ENCODE data around the gene ADAMTS4. TPM values are rescaled to one million over a fixed set of nuclear protein-coding genes. Genes with fewer than 3 reads are reported as not detected.

The ADAMTS4 gene
- total RNA-seq, 1 experiment from 2014 or later = 9.1 TPM

DNA sequence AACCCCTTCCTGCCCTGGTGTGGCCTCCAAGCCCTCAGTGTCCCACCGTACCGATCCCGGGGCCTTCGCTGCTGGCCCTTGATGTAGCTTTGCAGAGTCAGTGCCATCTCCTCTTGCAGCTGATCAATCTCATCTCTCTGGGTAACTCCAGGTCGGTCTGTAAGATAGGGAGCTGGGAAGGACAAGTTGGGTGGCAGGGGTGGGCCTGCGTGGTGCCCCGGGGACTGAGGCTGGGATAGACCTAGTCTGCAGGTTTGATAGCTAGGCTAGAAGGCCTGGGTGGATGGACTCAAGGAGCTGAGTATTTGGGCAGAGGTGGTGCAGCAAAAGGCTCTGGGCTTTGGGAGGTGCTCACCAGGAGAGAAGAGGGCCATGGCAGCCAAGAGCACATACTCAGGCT, 31.9 kb upstream of the ADAMTS4 start:
- H3K27ac Mint-ChIP-seq = no peak overlapping the region
- no peak for TF ChIP-seq NFYB (CRISPR knock-in tag; conservative IDR thresholded peaks at IDR 0.05; ENCODE audit: low read depth)
- TF ChIP-seq GTF2I (CRISPR knock-in tag; conservative IDR thresholded peaks at IDR 0.05) = no peak
- TF ChIP-seq NFATC4 (CRISPR knock-in tag; IDR thresholded peaks at IDR 0.05) = no peak
- no peak for TF ChIP-seq NR2C2 (CRISPR knock-in tag; IDR thresholded peaks at IDR 0.05)
- no peak for TF ChIP-seq ZNF219 (CRISPR knock-in tag; IDR thresholded peaks at IDR 0.05; ENCODE audit: borderline replicate concordance)
- no peak for TF ChIP-seq MXD4 (CRISPR knock-in tag; IDR thresholded peaks at IDR 0.05; ENCODE audit: borderline replicate concordance)
- TF ChIP-seq, protein P1, sequence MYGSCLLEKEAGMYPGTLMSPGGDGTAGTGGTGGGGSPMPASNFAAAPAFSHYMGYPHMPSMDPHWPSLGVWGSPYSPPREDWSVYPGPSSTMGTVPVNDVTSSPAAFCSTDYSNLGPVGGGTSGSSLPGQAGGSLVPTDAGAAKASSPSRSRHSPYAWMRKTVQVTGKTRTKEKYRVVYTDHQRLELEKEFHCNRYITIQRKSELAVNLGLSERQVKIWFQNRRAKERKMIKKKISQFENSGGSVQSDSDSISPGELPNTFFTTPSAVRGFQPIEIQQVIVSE (CRISPR knock-in tag; IDR thresholded peaks at IDR 0.05; ENCODE audit: borderline replicate concordance) = no peak
- no peak for TF ChIP-seq FOXP1 (CRISPR knock-in tag; IDR thresholded peaks at IDR 0.05; ENCODE audit: borderline replicate concordance)
- TF ChIP-seq, protein P2, sequence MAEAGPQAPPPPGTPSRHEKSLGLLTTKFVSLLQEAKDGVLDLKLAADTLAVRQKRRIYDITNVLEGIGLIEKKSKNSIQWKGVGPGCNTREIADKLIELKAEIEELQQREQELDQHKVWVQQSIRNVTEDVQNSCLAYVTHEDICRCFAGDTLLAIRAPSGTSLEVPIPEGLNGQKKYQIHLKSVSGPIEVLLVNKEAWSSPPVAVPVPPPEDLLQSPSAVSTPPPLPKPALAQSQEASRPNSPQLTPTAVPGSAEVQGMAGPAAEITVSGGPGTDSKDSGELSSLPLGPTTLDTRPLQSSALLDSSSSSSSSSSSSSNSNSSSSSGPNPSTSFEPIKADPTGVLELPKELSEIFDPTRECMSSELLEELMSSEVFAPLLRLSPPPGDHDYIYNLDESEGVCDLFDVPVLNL (CRISPR knock-in tag; IDR thresholded peaks at IDR 0.05; ENCODE audit: borderline replicate concordance, low read depth) = no peak
- TF ChIP-seq CREM (CRISPR knock-in tag; IDR thresholded peaks at IDR 0.05) = no peak
- TF ChIP-seq KAT7 (CRISPR knock-in tag; IDR thresholded peaks at IDR 0.05; ENCODE audit: borderline replicate concordance) = no peak
- TF ChIP-seq, protein P3, sequence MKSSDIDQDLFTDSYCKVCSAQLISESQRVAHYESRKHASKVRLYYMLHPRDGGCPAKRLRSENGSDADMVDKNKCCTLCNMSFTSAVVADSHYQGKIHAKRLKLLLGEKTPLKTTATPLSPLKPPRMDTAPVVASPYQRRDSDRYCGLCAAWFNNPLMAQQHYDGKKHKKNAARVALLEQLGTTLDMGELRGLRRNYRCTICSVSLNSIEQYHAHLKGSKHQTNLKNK (CRISPR knock-in tag; IDR thresholded peaks at IDR 0.05) = no peak
- TF ChIP-seq, protein P4, sequence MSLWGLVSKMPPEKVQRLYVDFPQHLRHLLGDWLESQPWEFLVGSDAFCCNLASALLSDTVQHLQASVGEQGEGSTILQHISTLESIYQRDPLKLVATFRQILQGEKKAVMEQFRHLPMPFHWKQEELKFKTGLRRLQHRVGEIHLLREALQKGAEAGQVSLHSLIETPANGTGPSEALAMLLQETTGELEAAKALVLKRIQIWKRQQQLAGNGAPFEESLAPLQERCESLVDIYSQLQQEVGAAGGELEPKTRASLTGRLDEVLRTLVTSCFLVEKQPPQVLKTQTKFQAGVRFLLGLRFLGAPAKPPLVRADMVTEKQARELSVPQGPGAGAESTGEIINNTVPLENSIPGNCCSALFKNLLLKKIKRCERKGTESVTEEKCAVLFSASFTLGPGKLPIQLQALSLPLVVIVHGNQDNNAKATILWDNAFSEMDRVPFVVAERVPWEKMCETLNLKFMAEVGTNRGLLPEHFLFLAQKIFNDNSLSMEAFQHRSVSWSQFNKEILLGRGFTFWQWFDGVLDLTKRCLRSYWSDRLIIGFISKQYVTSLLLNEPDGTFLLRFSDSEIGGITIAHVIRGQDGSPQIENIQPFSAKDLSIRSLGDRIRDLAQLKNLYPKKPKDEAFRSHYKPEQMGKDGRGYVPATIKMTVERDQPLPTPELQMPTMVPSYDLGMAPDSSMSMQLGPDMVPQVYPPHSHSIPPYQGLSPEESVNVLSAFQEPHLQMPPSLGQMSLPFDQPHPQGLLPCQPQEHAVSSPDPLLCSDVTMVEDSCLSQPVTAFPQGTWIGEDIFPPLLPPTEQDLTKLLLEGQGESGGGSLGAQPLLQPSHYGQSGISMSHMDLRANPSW (CRISPR knock-in tag; conservative IDR thresholded peaks at IDR 0.05; ENCODE audit: low read depth) = no peak
- TF ChIP-seq TEAD4 (CRISPR knock-in tag; IDR thresholded peaks at IDR 0.05) = no peak
- no peak for TF ChIP-seq IRF2 (CRISPR knock-in tag; IDR thresholded peaks at IDR 0.05; ENCODE audit: borderline replicate concordance, low read depth)
- TF ChIP-seq ZNF138 (CRISPR knock-in tag; conservative IDR thresholded peaks at IDR 0.05) = no peak
- TF ChIP-seq, protein P5, sequence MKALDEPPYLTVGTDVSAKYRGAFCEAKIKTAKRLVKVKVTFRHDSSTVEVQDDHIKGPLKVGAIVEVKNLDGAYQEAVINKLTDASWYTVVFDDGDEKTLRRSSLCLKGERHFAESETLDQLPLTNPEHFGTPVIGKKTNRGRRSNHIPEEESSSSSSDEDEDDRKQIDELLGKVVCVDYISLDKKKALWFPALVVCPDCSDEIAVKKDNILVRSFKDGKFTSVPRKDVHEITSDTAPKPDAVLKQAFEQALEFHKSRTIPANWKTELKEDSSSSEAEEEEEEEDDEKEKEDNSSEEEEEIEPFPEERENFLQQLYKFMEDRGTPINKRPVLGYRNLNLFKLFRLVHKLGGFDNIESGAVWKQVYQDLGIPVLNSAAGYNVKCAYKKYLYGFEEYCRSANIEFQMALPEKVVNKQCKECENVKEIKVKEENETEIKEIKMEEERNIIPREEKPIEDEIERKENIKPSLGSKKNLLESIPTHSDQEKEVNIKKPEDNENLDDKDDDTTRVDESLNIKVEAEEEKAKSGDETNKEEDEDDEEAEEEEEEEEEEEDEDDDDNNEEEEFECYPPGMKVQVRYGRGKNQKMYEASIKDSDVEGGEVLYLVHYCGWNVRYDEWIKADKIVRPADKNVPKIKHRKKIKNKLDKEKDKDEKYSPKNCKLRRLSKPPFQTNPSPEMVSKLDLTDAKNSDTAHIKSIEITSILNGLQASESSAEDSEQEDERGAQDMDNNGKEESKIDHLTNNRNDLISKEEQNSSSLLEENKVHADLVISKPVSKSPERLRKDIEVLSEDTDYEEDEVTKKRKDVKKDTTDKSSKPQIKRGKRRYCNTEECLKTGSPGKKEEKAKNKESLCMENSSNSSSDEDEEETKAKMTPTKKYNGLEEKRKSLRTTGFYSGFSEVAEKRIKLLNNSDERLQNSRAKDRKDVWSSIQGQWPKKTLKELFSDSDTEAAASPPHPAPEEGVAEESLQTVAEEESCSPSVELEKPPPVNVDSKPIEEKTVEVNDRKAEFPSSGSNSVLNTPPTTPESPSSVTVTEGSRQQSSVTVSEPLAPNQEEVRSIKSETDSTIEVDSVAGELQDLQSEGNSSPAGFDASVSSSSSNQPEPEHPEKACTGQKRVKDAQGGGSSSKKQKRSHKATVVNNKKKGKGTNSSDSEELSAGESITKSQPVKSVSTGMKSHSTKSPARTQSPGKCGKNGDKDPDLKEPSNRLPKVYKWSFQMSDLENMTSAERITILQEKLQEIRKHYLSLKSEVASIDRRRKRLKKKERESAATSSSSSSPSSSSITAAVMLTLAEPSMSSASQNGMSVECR (CRISPR knock-in tag; IDR thresholded peaks at IDR 0.05; ENCODE audit: borderline replicate concordance) = no peak
- H3K36me3 Mint-ChIP-seq = peaks cover 10% of the 10 kb centered on the region
- H3K27me3 Mint-ChIP-seq (ENCODE audit: low read depth) = no peaks in the 10 kb centered on the region; the same call in 1 of the 2 replicates
- peaks cover 17% of the 10 kb centered on the region for H3K4me1 Mint-ChIP-seq
- POLR2A ChIA-PET = interaction anchor here (1.1 kb wide), 1 partner anchor 75 kb away, joined by 6 read pairs; no protein-coding TSS in a partner anchor
- CTCF ChIA-PET = interaction anchor here (0.8 to 2.5 kb wide), 14 partner anchors 9 to 151 kb away, joined by 3 to 33 read pairs (median 6); partner anchors contain the start of genes ADAMTS4, PCP4L1 and SDHC
- DNase-seq (ENCODE audit: low spot score) (no peak), ATAC-seq (no peak)
- no peak overlapping the region for H3K4me3 Mint-ChIP-seq
- no peaks in the 10 kb centered on the region for H3K9me3 Mint-ChIP-seq
